ENCODE results near the gene ANKS1A. TPM values are rescaled to one million over a fixed set of nuclear protein-coding genes. Genes with fewer than 3 reads are reported as not detected.

The ANKS1A gene
- total RNA-seq, 1 donor from 2014 or later: 17.0 TPM

GRCh38 chr6:35092362-35093117 lies 203.5 kb downstream of the ANKS1A start:
- H3K9me3 ChIP-seq (ENCODE audit: low read depth): no peaks in the 10 kb centered on the region
- Mint-ChIP-seq H3K4me3 (no peak overlapping the region), H3K27ac (no peak overlapping the region), H3K9me3 (no peaks in the 10 kb centered on the region), H3K4me1 (peaks cover 23% of the 10 kb centered on the region), H3K27me3 (ENCODE audit: insufficient read depth, low read depth) (peaks cover 10% of the 10 kb centered on the region), H3K36me3 (peaks cover 5% of the 10 kb centered on the region)
- H3F3A ChIP-seq (ENCODE audit: low read depth): peaks cover 6% of the 10 kb centered on the region
- no peaks in the 10 kb centered on the region for H4K20me1 ChIP-seq (ENCODE audit: low read depth)
- no peaks in the 10 kb centered on the region for H3K36me3 ChIP-seq
- H3K4me1 ChIP-seq: peaks cover 8% of the 10 kb centered on the region
- H3K9ac ChIP-seq: no peak overlapping the region
- no peak overlapping the region for H3K4me2 ChIP-seq
- no peaks in the 10 kb centered on the region for H3K79me2 ChIP-seq (ENCODE audit: low read depth)
- DNase-seq (ENCODE audit: low spot score): no peak
- no peaks in the 10 kb centered on the region for H3K27me3 ChIP-seq
- H3K4me3 ChIP-seq: no peak overlapping the region
- TF ChIP-seq EZH2phosphoT487 (IDR thresholded peaks at IDR 0.05): no peak
- TF ChIP-seq EZH2 (IDR thresholded peaks at IDR 0.05): no peak
- TF ChIP-seq, protein P1, sequence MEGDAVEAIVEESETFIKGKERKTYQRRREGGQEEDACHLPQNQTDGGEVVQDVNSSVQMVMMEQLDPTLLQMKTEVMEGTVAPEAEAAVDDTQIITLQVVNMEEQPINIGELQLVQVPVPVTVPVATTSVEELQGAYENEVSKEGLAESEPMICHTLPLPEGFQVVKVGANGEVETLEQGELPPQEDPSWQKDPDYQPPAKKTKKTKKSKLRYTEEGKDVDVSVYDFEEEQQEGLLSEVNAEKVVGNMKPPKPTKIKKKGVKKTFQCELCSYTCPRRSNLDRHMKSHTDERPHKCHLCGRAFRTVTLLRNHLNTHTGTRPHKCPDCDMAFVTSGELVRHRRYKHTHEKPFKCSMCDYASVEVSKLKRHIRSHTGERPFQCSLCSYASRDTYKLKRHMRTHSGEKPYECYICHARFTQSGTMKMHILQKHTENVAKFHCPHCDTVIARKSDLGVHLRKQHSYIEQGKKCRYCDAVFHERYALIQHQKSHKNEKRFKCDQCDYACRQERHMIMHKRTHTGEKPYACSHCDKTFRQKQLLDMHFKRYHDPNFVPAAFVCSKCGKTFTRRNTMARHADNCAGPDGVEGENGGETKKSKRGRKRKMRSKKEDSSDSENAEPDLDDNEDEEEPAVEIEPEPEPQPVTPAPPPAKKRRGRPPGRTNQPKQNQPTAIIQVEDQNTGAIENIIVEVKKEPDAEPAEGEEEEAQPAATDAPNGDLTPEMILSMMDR (IDR thresholded peaks at IDR 0.05): no peak
- H3K27ac ChIP-seq: no peak overlapping the region
- H2AFZ ChIP-seq (replicated peaks): no peak overlapping the region

DNA sequence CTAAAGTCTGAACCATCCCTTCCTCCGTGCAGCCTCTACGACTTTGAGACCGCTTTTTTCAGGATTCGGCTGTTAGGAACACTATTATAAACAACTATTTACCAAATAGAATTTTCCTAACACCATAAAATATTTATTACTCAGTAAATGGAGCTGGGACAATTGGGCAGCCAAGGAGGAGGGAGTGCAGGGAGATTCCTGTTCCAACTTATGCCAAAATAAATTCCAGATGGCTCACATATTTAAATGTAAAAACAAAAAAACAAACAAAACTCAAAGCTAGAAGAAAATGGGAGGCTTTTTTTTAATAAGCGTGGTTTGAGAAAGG lies 204.0 kb downstream of the ANKS1A start:
- peaks cover 23% of the 10 kb centered on the region for H3K4me1 Mint-ChIP-seq
- H3K9ac ChIP-seq: no peak overlapping the region
- H4K20me1 ChIP-seq (ENCODE audit: low read depth): no peaks in the 10 kb centered on the region
- no peaks in the 10 kb centered on the region for H3K27me3 ChIP-seq
- DNase-seq (ENCODE audit: low spot score): no peak
- H3K4me3 ChIP-seq: no peak overlapping the region
- peaks cover 8% of the 10 kb centered on the region for H3K4me1 ChIP-seq
- no peak overlapping the region for H3K27ac ChIP-seq
- H2AFZ ChIP-seq (replicated peaks): no peak overlapping the region
- no peaks in the 10 kb centered on the region for H3K36me3 ChIP-seq
- TF ChIP-seq, protein P1 (IDR thresholded peaks at IDR 0.05): no peak
- TF ChIP-seq EZH2phosphoT487 (IDR thresholded peaks at IDR 0.05): no peak
- TF ChIP-seq EZH2 (IDR thresholded peaks at IDR 0.05): no peak
- H3F3A ChIP-seq (ENCODE audit: low read depth): peaks cover 6% of the 10 kb centered on the region
- H3K9me3 ChIP-seq (ENCODE audit: low read depth): no peaks in the 10 kb centered on the region
- no peaks in the 10 kb centered on the region for H3K79me2 ChIP-seq (ENCODE audit: low read depth)
- peaks cover 10% of the 10 kb centered on the region for H3K27me3 Mint-ChIP-seq (ENCODE audit: insufficient read depth, low read depth)
- peaks cover 3% of the 10 kb centered on the region for H3K36me3 Mint-ChIP-seq
- no peak overlapping the region for H3K27ac Mint-ChIP-seq
- no peak overlapping the region for H3K4me2 ChIP-seq
- H3K9me3 Mint-ChIP-seq: no peaks in the 10 kb centered on the region
- no peak overlapping the region for H3K4me3 Mint-ChIP-seq

DNA sequence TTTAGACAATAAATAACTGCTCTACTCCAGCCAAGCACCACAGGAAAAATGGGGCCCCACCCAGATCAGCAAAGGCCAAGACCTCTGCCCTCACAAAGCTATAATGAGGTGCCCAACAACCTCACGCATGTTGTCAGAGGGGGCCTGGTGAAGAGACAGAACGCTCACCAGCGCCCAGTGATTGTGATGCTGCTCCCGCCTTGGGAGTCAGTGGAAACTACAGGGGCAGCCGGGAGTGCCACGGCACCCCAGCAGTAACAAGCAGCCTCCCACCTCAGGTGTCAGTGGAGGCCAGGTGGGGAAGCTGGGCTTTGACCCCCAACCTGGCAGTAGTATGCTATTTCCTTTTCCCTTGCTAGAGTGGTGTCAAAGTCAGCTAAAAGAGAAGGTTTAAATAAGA lies 204.7 kb downstream of the ANKS1A start:
- Histone ChIP-seq H3K9ac (no peak overlapping the region), H3K9me3 (ENCODE audit: low read depth) (no peaks in the 10 kb centered on the region), H3K4me1 (peaks cover 8% of the 10 kb centered on the region), H4K20me1 (ENCODE audit: low read depth) (no peaks in the 10 kb centered on the region), H3K4me3 (no peak overlapping the region), H3K4me2 (no peak overlapping the region), H3K79me2 (ENCODE audit: low read depth) (no peaks in the 10 kb centered on the region), H3K27ac (no peak overlapping the region), H2AFZ (replicated peaks) (no peak overlapping the region), H3K27me3 (no peaks in the 10 kb centered on the region), H3F3A (ENCODE audit: low read depth) (peaks cover 6% of the 10 kb centered on the region), H3K36me3 (no peaks in the 10 kb centered on the region)
- TF ChIP-seq, protein P1 (IDR thresholded peaks at IDR 0.05): no peak
- no peak for TF ChIP-seq EZH2phosphoT487 (IDR thresholded peaks at IDR 0.05)
- no peak for TF ChIP-seq EZH2 (IDR thresholded peaks at IDR 0.05)
- H3K36me3 Mint-ChIP-seq: no peaks in the 10 kb centered on the region
- no peaks in the 10 kb centered on the region for H3K9me3 Mint-ChIP-seq
- no peak for DNase-seq (ENCODE audit: low spot score)
- no peak overlapping the region for H3K4me3 Mint-ChIP-seq
- H3K27ac Mint-ChIP-seq: peak overlapping the region; percentile 18
- peaks cover 23% of the 10 kb centered on the region for H3K4me1 Mint-ChIP-seq
- peaks cover 10% of the 10 kb centered on the region for H3K27me3 Mint-ChIP-seq (ENCODE audit: insufficient read depth, low read depth)

All from neural progenitor cell (in vitro differentiated cells).